Panc1 (cell line): ENCODE results near the gene IBA57.

Experiments
- POLR2AphosphoS5 ChIP-seq: IDR thresholded peaks from 2 replicates; pipeline ENCODE4 v1.6.1; 2012; ENCODE audit warnings: mild to moderate bottlenecking, low read depth, low read length, moderate library complexity
- TF ChIP-seq, protein P1 (sequence below): fragments of 450-650 bp; IDR thresholded peaks from 2 replicates; pipeline ENCODE4 v1.5.1; 2017; ENCODE audit warnings: mild to moderate bottlenecking

DNA sequence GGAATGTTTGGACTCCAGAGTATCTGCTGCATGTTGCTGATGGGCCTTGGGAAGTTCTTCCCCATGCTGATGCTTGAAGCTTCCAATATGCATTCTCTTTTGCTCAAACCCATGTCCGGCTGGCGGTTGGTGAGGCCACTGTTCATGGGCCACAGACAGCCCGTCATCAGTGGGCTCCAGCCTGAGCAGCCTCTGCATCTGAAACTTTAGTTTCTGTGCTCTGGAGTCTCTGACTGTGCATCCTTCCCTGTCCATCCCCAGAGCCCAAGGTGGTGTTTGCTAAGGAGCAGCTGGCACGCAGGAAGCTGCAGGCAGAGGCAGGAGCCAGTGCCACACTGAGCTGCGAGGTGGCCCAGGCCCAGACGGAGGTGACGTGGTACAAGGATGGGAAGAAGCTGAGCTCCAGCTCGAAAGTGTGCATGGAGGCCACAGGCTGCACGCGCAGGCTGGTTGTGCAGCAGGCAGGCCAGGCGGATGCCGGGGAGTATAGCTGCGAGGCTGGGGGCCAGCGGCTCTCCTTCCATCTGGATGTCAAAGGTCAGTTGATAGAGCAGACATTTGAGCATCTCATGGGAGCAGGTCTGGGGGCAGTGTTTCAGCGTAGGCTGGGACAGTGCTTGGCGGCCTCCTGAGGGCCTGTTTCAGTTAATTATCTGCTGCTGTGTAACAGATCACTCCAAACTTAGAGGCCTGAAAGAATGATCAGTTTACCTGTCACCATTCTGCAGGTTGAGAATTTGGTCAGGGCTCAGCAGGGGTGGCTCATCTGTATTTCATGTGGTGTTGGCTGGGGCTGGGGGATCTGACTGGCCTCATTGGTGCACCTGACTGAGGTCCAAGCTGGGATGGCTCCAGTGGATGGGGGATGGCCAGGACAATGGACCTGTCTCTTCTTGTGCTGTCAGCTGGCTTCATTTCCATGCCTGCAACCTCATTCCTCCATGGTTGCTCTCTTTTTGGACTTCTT, 58.9 kb downstream of the IBA57 start:
- TF ChIP-seq, protein P1, sequence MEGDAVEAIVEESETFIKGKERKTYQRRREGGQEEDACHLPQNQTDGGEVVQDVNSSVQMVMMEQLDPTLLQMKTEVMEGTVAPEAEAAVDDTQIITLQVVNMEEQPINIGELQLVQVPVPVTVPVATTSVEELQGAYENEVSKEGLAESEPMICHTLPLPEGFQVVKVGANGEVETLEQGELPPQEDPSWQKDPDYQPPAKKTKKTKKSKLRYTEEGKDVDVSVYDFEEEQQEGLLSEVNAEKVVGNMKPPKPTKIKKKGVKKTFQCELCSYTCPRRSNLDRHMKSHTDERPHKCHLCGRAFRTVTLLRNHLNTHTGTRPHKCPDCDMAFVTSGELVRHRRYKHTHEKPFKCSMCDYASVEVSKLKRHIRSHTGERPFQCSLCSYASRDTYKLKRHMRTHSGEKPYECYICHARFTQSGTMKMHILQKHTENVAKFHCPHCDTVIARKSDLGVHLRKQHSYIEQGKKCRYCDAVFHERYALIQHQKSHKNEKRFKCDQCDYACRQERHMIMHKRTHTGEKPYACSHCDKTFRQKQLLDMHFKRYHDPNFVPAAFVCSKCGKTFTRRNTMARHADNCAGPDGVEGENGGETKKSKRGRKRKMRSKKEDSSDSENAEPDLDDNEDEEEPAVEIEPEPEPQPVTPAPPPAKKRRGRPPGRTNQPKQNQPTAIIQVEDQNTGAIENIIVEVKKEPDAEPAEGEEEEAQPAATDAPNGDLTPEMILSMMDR, result no peak
- no peak for TF ChIP-seq POLR2AphosphoS5
